OCI-LY7 (cell line): ENCODE data around the gene IL18RAP.

ENCODE experiments used
- EZH2phosphoT487 ChIP-seq: fragments of 200-600 bp; sonication (generic); IDR thresholded peaks from 2 replicates; pipeline ENCODE4 v1.6.1; 2018; ENCODE audit warnings: low read depth, borderline replicate concordance, mild to moderate bottlenecking, mixed run types, antibody characterized with exemption, low read length, moderate library complexity, mixed read lengths
- TF ChIP-seq, protein P1 (sequence below): fragments of 200-600 bp; sonication (generic); conservative IDR thresholded peaks from 2 replicates; pipeline ENCODE4 v1.5.1; 2014; ENCODE audit warnings: mild to moderate bottlenecking, antibody characterized with exemption, low read length, moderate library complexity, mixed read lengths

GRCh38 chr2:102498414-102498813, 75.5 kb downstream of the IL18RAP start:
- TF ChIP-seq, protein P1, sequence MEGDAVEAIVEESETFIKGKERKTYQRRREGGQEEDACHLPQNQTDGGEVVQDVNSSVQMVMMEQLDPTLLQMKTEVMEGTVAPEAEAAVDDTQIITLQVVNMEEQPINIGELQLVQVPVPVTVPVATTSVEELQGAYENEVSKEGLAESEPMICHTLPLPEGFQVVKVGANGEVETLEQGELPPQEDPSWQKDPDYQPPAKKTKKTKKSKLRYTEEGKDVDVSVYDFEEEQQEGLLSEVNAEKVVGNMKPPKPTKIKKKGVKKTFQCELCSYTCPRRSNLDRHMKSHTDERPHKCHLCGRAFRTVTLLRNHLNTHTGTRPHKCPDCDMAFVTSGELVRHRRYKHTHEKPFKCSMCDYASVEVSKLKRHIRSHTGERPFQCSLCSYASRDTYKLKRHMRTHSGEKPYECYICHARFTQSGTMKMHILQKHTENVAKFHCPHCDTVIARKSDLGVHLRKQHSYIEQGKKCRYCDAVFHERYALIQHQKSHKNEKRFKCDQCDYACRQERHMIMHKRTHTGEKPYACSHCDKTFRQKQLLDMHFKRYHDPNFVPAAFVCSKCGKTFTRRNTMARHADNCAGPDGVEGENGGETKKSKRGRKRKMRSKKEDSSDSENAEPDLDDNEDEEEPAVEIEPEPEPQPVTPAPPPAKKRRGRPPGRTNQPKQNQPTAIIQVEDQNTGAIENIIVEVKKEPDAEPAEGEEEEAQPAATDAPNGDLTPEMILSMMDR, result no peak
- no peak for TF ChIP-seq EZH2phosphoT487
